Ectodermal cell (in vitro differentiated cells): ENCODE measurements around the gene FSTL4.

Experiments
- H3K27ac ChIP-seq: 2 replicates; pipeline ENCODE4 v1.7.0; 2013; ENCODE audit warnings: mild to moderate bottlenecking, low read depth, low read length; ENCODE audit not compliant: insufficient read depth, poor library complexity, severe bottlenecking
- H3K27me3 ChIP-seq: 2 replicates; pipeline ENCODE4 v1.7.0; 2013; ENCODE audit warnings: mild to moderate bottlenecking, low read length; ENCODE audit not compliant: insufficient read depth, control insufficient read depth, poor library complexity, severe bottlenecking
- H3K36me3 ChIP-seq: one replicate; pipeline ENCODE4 v1.7.0; 2013; ENCODE audit warnings: low read length; ENCODE audit not compliant: control insufficient read depth, insufficient read depth
- H3K4me1 ChIP-seq: one replicate; pipeline ENCODE4 v1.7.0; 2013; ENCODE audit warnings: low read length; ENCODE audit not compliant: control insufficient read depth, insufficient read depth
- H3K4me3 ChIP-seq: 2 replicates; pipeline ENCODE4 v1.7.0; 2013; ENCODE audit warnings: low read depth, low read length, control low read depth; ENCODE audit not compliant: insufficient read depth
- H3K9me3 ChIP-seq: 2 replicates; pipeline ENCODE4 v1.7.0; 2013; ENCODE audit warnings: mild to moderate bottlenecking, low read length, moderate library complexity; ENCODE audit not compliant: control insufficient read depth
- WGBS, 2 experiments: methylation state at CpG; one replicate each; pipeline ENCODE4 v1.1.7; 2013; ENCODE audit warnings: missing lambda C conversion rate in 2 of 2; 5-methylcytosine and 5-hydroxymethylcytosine counted together

FSTL4 gene

GRCh38 chr5:133235696-133236426 is 376.5 kb downstream of the FSTL4 start:
- Histone ChIP-seq H3K27ac (no peak overlapping the region), H3K27me3 (no peaks in the 10 kb centered on the region), H3K4me3 (no peak overlapping the region), H3K36me3 (no peaks in the 10 kb centered on the region), H3K4me1 (no peaks in the 10 kb centered on the region), H3K9me3 (no peaks in the 10 kb centered on the region)
- 94 to 95% methylated on average over 8 to 9 of the region's 9 CpGs for WGBS, 2 experiments

DNA sequence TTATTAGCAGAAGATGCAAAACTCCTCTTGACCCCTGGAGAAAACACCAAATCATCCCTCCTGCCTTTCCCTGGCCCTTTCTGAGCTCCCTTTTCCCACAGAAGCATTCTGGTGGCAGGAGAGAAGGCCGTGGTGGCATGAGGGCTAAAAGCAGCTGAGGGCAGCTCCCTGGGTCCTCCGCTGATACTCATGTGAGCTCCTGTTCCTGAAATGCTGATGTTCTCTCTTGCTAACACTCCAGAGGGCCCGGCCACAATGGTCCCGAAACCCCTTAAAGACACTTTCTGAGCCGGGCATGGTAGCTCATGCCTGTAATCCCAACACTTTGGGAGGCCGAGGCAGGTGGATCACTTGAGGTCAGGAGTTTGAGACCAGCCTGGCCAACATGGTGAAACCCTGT is 377.4 kb downstream of the FSTL4 start:
- Histone ChIP-seq H3K4me3 (no peak overlapping the region), H3K27me3 (no peaks in the 10 kb centered on the region)
- WGBS, 2 experiments, result 92 to 94% methylated on average over 6 of the region's 6 CpGs

GRCh38 chr5:133234273-133234672 is 378.1 kb downstream of the FSTL4 start:
- Histone ChIP-seq H3K27me3 (no peaks in the 10 kb centered on the region), H3K27ac (no peak overlapping the region), H3K9me3 (no peaks in the 10 kb centered on the region), H3K4me3 (no peak overlapping the region), H3K36me3 (no peaks in the 10 kb centered on the region), H3K4me1 (no peaks in the 10 kb centered on the region)
- WGBS, 2 experiments, result 87 to 91% methylated on average over 3 of the region's 3 CpGs

More for the DNA sequence above, 377.4 kb downstream of the FSTL4 start:
- Histone ChIP-seq H3K4me1 (no peaks in the 10 kb centered on the region), H3K9me3 (no peaks in the 10 kb centered on the region), H3K27ac (no peak overlapping the region), H3K36me3 (no peaks in the 10 kb centered on the region)

DNA sequence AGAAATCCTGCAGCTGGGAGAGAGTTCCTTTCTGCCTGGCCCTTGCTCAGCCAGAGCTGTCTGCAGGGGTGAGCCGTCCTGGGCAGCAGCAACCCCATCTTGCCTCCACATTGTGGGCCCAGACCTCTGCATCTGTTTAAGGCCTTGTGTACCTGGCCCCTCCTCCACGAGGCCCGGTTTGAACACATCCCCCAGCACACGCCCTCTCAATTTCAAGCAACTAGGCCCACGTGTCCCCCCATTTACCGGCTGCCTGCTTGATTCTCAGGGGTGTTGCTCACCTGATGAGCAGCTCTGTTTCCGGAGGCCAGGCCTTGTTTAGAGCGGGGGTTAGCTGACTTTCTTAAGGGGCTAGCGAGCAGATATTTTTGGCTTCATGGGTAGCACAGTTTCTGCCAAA is 378.7 kb downstream of the FSTL4 start:
- 87 to 91% methylated on average over 9 of the region's 9 CpGs for WGBS, 2 experiments

GRCh38 chr5:133232911-133233310 is 379.4 kb downstream of the FSTL4 start:
- no peak overlapping the region for H3K4me3 ChIP-seq
- H3K36me3 ChIP-seq, result no peaks in the 10 kb centered on the region
- H3K9me3 ChIP-seq, result no peaks in the 10 kb centered on the region
- no peak overlapping the region for H3K27ac ChIP-seq
- no peaks in the 10 kb centered on the region for H3K27me3 ChIP-seq
- no peaks in the 10 kb centered on the region for H3K4me1 ChIP-seq
- 93 to 95% methylated on average over 7 of the region's 7 CpGs for WGBS, 2 experiments

More for the DNA sequence above, 378.7 kb downstream of the FSTL4 start:
- no peaks in the 10 kb centered on the region for H3K9me3 ChIP-seq
- no peaks in the 10 kb centered on the region for H3K4me1 ChIP-seq
- no peaks in the 10 kb centered on the region for H3K27me3 ChIP-seq
- H3K36me3 ChIP-seq, result no peaks in the 10 kb centered on the region
- H3K27ac ChIP-seq, result no peak overlapping the region
- H3K4me3 ChIP-seq, result no peak overlapping the region

DNA sequence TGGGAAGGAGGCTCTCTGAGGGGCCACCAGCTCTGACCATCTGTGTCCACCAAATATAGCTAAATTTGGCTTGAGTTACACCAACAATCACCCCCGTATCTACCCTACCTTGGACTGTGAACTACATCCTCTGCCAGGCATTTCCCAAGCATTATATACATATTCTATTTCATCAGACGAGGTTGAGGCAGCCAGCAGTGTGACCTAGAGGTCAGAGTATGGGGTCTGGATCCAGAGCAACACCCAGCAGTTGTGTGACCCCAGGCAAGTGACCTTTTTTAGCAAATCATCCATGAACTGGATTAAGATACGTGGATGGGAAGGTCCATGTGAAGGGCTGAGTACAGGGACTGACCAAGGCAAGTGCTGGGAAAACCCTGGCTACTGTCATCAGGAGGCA is 379.9 kb downstream of the FSTL4 start:
- Histone ChIP-seq H3K4me1 (no peaks in the 10 kb centered on the region), H3K9me3 (no peaks in the 10 kb centered on the region), H3K4me3 (no peak overlapping the region), H3K36me3 (no peaks in the 10 kb centered on the region), H3K27me3 (no peaks in the 10 kb centered on the region), H3K27ac (no peak overlapping the region)
- 87 to 97% methylated on average over 3 of the region's 3 CpGs for WGBS, 2 experiments

GRCh38 chr5:133232011-133232410 is 380.3 kb downstream of the FSTL4 start:
- H3K27me3 ChIP-seq, result no peaks in the 10 kb centered on the region
- no peaks in the 10 kb centered on the region for H3K36me3 ChIP-seq
- WGBS, 2 experiments, result 94 to 96% methylated on average over 6 of the region's 6 CpGs
- peaks cover 2% of the 10 kb centered on the region for H3K4me1 ChIP-seq
- H3K4me3 ChIP-seq, result no peak overlapping the region
- H3K27ac ChIP-seq, result no peak overlapping the region
- no peaks in the 10 kb centered on the region for H3K9me3 ChIP-seq

DNA sequence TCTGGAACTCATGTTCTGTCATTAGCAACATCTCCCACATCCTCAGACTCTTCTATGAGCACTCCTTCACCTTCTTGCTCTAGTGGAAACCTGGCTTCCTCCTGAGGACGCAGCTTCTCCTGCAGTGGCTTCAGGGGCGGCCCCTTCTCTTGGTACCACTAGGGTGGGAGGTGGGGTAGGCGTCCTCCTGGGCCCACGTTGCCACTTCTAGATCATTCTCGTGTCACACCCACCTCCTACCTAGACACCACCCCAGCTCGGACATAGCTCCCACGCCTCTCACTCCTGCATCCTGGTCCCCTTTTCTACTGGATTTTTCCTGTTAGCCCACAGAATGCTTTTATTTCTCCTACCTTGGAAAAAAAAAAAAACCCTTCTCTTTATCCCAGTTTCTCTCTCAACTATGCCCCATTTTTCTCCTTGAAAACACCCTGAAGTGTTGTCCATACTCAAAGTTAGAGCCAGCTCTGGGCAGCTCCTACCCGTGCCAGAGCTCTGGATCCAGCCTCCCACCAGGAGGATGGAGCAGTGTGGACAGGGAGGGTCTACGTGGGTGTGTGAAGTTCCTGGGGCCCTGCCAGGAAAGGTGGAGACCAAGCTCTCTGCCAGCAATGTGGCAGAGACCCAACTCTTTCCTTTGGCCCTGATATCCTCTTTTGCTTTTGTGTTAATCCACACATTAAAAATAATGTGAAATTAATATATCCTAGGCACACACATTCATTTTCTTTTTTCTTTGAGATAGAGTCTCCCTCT is 381.3 kb downstream of the FSTL4 start:
- Histone ChIP-seq H3K27me3 (no peaks in the 10 kb centered on the region), H3K4me3 (no peak overlapping the region), H3K9me3 (no peaks in the 10 kb centered on the region), H3K4me1 (peaks cover 3% of the 10 kb centered on the region), H3K36me3 (no peaks in the 10 kb centered on the region), H3K27ac (no peak overlapping the region)
- WGBS, 2 experiments, result 81% methylated on average over 9 of the region's 9 CpGs

- 94% methylated on average over 8 of the region's 8 CpGs for WGBS, 2 experiments
- Histone ChIP-seq H3K27ac (no peak overlapping the region), H3K36me3 (no peaks in the 10 kb centered on the region), H3K4me1 (peaks cover 3% of the 10 kb centered on the region), H3K9me3 (no peaks in the 10 kb centered on the region), H3K4me3 (no peak overlapping the region), H3K27me3 (no peaks in the 10 kb centered on the region)
Observed at GRCh38 chr5:133229931-133230664, 382.2 kb downstream of the FSTL4 start.

- 80 to 91% methylated on average over 1 of the region's 1 CpG for WGBS, 2 experiments
- H3K27me3 ChIP-seq, result no peaks in the 10 kb centered on the region
- H3K27ac ChIP-seq, result no peak overlapping the region
- H3K9me3 ChIP-seq, result no peaks in the 10 kb centered on the region
- no peaks in the 10 kb centered on the region for H3K36me3 ChIP-seq
- no peak overlapping the region for H3K4me3 ChIP-seq
- peaks cover 5% of the 10 kb centered on the region for H3K4me1 ChIP-seq
Observed at GRCh38 chr5:133228316-133228715, 384.0 kb downstream of the FSTL4 start.
